ENCODE measurements around the gene PPARG.

DNA sequence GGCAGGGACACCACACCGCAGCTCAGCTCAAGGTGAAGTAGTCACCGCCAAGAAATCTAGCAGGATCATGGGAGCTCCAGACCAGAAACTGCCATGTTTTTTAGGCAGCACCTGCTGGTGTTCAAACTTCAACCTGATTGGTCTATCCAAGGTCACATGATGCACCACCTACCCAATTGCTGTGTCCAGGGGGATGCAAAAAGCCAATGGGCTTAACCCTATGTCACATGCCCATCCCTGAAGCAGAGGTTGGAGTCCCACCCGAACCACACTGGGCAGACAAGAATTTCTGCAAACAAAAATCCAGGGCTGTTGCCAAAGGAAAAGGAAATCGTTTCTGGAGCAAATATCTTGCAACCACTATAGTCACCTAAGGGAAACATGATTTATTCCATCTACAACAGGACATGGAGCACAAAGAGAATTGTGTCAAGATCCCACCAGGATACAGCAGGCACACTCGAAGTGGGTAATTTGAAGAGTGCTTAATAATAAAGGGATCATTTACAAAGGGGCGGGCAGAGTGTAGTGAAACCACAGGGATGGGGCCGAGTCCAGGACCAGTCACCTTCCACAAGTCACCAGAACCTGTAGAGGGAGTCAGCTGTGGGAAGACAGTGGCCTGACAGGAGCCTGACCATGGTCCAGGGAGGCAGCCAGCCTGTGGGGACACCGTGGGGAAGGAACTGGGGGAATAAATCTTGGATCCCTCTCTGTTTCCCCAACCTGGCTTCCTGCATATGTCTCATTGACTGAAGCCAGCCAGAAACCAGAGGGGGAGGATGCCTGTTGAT is 161.2 kb downstream of the PPARG start:
- no peak for TF ChIP-seq POLR2A (IDR thresholded peaks at IDR 0.05)
- TF ChIP-seq CTCF (IDR thresholded peaks at IDR 0.05), result no peak
- no peak for TF ChIP-seq POLR2AphosphoS5 (IDR thresholded peaks at IDR 0.05)
